Measurements from ENCODE around the gene RFXANK. TPM values are rescaled to one million over a fixed set of nuclear protein-coding genes. Genes with fewer than 3 reads are reported as not detected.

The RFXANK gene

DNA sequence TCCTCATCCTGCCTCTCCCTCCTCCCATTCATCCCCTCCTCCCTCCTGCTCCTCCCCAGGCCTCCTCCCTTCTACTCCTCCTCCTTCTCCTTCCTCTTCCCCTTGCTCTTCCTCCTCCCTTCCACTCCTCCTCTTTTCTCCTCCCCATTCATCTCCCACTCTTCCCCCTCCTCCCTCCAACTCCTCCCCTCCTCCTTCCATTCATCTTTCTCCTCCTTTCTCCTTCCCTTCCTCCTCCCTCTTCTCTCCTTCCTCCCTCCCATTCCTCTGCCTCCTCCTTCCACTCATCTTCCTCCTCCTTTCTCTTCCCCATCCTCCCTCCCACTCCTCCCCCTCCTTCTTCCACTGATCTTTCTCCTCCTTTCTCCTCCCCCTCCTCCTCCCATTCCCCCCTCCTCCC is 47.6 kb downstream of the RFXANK start:
- H3K4me1 ChIP-seq (ENCODE audit: control insufficient read depth, insufficient read depth, low read length), result no peaks in the 10 kb centered on the region
- H3K36me3 ChIP-seq (ENCODE audit: insufficient read depth, low read length), result no peaks in the 10 kb centered on the region
- H3K9ac ChIP-seq (ENCODE audit: low read depth, low read length), result no peak overlapping the region
- peaks cover 6% of the 10 kb centered on the region for H3K9me3 ChIP-seq (replicated peaks; ENCODE audit: low read length)
- H3K27me3 ChIP-seq (ENCODE audit: control insufficient read depth, insufficient read depth, low read length), result peaks cover 4% of the 10 kb centered on the region
- H3K4me3 ChIP-seq (ENCODE audit: low read length), result no peak overlapping the region
- no peak overlapping the region for H3K4me2 ChIP-seq (ENCODE audit: low read length)

DNA sequence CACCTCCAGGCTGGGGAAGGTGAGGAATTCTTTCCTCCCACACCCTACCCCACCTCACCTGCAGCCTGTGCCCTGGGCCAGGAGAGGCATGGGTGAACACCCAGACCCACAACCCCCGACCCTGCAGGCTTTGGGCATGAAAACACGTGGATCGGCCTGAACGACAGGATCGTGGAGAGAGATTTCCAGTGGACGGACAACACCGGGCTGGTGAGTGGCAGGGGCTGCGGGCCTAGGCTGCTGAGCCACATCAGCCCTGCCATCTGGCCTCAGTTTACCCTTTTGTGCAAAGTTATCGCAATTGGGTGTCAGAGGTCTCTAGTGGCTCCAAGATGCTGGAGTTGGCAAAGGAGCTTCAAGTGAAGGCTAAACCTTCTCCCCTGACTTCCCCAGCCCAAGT is 48.4 kb downstream of the RFXANK start:
- H3K9me3 ChIP-seq (replicated peaks; ENCODE audit: low read length), result peaks cover 3% of the 10 kb centered on the region
- H3K4me2 ChIP-seq (ENCODE audit: low read length), result no peak overlapping the region
- no peaks in the 10 kb centered on the region for H3K36me3 ChIP-seq (ENCODE audit: insufficient read depth, low read length)
- no peaks in the 10 kb centered on the region for H3K4me1 ChIP-seq (ENCODE audit: control insufficient read depth, insufficient read depth, low read length)
- no peak overlapping the region for H3K9ac ChIP-seq (ENCODE audit: low read depth, low read length)
- H3K27me3 ChIP-seq (ENCODE audit: control insufficient read depth, insufficient read depth, low read length), result peaks cover 9% of the 10 kb centered on the region
- H3K4me3 ChIP-seq (ENCODE audit: low read length), result no peak overlapping the region

GRCh38 chr19:19250196-19250801 is 58.2 kb downstream of the RFXANK start:
- H3K4me2 ChIP-seq (ENCODE audit: low read length), result no peak overlapping the region
- no peak overlapping the region for H3K9ac ChIP-seq (ENCODE audit: low read depth, low read length)
- H3K4me3 ChIP-seq (ENCODE audit: low read length), result no peak overlapping the region
- no peaks in the 10 kb centered on the region for H3K4me1 ChIP-seq (ENCODE audit: control insufficient read depth, insufficient read depth, low read length)
- no peaks in the 10 kb centered on the region for H3K36me3 ChIP-seq (ENCODE audit: insufficient read depth, low read length)
- H3K9me3 ChIP-seq (replicated peaks; ENCODE audit: low read length), result no peaks in the 10 kb centered on the region
- peaks cover 45% of the 10 kb centered on the region for H3K27me3 ChIP-seq (ENCODE audit: control insufficient read depth, insufficient read depth, low read length)

Small RNAs within 50 kb of the gene (small RNA-seq; reads per million reads assigned to genes)
- not detected for gene RNU6-1028P
